Astrocyte (in vitro differentiated cells and primary cell): Measurements from ENCODE around the gene CCDC68.

Experiments
- EZH2 ChIP-seq: IDR thresholded peaks from 2 replicates; pipeline ENCODE4 v1.6.1; 2012; ENCODE audit warnings: mild to moderate bottlenecking, low read length, inconsistent platforms; ENCODE audit not compliant: insufficient read depth
- TF ChIP-seq, protein P1 (sequence below): IDR thresholded peaks from 2 replicates; pipeline ENCODE4 v1.5.1; 2011; ENCODE audit warnings: low read depth, mild to moderate bottlenecking, inconsistent platforms, low read length, moderate library complexity; ENCODE audit not compliant: insufficient read depth

- TF ChIP-seq, protein P1, sequence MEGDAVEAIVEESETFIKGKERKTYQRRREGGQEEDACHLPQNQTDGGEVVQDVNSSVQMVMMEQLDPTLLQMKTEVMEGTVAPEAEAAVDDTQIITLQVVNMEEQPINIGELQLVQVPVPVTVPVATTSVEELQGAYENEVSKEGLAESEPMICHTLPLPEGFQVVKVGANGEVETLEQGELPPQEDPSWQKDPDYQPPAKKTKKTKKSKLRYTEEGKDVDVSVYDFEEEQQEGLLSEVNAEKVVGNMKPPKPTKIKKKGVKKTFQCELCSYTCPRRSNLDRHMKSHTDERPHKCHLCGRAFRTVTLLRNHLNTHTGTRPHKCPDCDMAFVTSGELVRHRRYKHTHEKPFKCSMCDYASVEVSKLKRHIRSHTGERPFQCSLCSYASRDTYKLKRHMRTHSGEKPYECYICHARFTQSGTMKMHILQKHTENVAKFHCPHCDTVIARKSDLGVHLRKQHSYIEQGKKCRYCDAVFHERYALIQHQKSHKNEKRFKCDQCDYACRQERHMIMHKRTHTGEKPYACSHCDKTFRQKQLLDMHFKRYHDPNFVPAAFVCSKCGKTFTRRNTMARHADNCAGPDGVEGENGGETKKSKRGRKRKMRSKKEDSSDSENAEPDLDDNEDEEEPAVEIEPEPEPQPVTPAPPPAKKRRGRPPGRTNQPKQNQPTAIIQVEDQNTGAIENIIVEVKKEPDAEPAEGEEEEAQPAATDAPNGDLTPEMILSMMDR, result no peak
- TF ChIP-seq EZH2, result no peak
These were observed 34.3 kb downstream of the CCDC68 start for GRCh38 chr18:54924948-54925347.
